HUDEP-2 (cell line): ENCODE data around the gene AUTS2.

Source experiments
- DNase-seq, 76 experiments: peaks; one replicate each; lab custom pipeline; 2025; ENCODE audit not compliant: unreplicated experiment in 76 of 76; lab: John Stamatoyannopoulos, UW

The AUTS2 gene

DNA sequence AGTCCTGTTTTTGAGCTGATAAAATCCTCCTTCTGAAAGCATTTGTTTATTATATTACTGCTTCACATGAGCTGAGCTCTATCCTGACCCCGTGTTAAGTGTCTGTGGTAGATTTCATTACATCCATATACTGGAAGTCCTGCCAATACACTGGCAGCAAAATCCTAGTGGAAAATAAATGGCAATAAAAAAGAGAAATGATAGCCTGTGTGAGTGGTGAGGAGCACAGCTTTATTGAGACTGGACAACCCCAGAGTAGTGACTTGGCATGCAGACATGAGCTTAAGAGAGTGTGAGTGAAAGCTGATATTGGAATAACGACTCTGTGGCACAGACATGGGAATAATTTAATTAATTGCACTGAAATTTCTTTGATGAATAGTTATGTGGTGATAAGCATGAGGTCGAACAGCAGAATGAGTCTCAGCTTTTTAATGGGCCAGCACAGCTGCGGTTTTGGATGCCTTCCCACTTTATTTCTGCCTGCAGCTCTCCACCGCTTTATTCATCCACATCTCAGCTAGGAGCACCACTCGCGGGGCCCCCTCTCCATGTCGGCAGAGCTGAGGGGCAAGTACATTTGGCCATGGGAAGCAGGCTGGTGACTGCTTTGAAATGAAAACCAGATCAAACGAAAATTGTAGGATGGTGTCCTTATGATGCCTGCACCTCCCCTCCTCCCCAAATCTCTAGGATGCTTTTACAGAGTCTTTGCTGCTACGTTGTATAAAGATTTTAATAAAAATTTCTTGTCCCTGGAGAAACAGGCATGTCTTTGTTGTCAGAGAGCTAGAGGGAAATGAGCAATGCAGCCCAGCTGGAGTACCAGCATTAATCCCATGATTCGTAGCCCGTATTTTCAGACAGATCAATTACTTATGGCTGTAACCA is 494.3 kb downstream of the AUTS2 start:
- no peak for DNase-seq

GRCh38 chr7:70093205-70093904 is 495.1 kb downstream of the AUTS2 start:
- no peak for DNase-seq

GRCh38 chr7:70094831-70095230 is 496.6 kb downstream of the AUTS2 start:
- no peak for DNase-seq

DNA sequence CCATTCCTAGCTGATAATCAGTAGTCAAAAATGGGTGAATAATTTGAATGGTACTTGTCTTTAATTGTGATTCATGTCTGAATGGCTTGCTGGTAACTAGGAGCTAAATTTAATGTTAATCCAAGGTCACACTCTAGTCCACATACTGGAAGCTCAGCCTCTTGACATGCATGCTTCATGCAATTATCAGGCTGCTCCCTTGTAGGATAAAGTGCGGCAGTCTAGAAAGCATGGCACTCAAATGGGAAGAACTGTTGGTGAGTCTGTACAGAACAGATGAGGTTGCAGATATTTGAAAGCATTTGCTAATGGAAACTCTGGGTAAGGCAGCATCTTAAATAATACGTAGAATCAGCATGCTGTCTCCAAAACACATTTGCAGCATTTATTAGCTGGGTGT is 499.4 kb downstream of the AUTS2 start:
- DNase-seq: no peak

- no peak for DNase-seq
Observed at GRCh38 chr7:70098133-70098561, 499.9 kb downstream of the AUTS2 start.

GRCh38 chr7:70098905-70099672 is 500.8 kb downstream of the AUTS2 start:
- DNase-seq: no peak

DNA sequence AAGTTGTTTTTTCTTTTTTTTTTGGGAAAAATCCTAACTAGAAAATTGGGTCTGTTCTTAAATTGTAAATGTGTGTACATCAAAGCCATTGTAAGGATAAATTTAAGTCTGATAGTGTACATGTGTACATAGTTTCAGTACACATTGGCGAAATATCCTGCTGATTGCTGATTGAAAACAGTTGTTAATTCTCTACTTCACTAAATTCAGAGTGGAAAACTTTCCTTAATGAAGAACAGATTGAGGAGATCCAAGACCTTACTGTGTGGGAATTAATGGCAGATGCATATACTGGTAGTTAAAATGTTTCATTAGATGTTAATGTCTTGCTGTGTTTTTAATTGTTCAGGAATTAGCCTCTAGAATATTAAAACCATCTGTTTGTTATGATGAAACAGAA is 506.0 kb downstream of the AUTS2 start:
- DNase-seq: no peak

DNA sequence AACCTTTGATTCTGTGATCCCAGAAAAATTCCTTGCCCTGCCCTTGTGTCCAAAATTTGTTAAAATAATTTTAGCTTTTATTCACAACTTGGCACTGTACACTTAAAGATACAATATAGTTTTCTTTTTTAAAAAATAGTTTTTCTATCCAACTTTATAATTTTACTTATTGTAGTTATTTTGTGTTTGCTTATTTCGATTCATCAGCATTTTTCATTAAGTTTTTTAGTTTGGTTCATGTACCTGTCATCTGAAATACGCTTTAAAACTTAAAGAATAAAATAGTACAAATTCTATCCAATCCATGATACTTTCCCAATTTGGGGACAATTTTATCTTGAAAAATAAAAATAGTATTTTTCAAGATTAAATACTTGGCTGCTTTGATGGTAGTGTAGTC is 514.8 kb downstream of the AUTS2 start:
- no peak for DNase-seq

GRCh38 chr7:70113536-70113935 is 515.3 kb downstream of the AUTS2 start:
- no peak for DNase-seq

DNA sequence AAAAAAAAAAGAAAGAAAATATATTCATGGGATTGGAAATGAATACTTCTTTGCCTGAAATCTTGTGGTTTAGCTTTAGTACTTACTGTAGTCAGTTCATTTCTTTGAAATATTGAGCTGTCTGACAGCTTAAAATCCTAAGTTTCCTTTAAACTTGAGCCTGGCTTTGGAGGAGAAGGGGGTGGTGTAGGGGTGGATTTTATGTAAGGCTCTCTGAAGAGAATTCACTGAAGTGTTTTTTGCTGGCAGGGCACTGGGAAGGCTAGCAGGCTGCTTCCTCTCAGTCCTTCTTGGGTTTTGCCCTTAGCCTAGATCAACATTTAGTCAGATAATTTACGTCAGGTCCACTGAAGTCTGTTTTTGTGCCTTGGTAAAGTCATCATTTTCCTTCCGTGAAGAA is 516.5 kb downstream of the AUTS2 start:
- no peak for DNase-seq

DNA sequence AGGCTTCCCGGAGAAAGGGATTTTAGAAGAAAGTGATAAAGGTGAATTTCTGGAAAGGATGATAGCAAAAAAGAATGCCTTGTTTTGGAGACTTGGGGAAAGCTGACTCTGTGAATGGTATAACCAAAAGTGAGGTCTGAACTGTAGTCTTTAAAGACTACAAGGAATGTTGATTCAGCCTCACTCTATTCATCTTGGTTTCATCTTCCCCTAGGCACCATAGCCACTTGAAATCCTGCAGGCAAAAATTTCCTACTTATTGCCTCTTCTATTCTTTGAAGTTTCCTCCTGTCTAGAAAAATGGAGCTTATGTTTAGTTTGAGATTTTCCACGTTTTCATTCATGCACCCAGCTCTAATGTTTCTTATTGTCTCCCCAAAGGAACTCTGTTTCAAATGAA is 518.0 kb downstream of the AUTS2 start:
- DNase-seq: no peak

DNA sequence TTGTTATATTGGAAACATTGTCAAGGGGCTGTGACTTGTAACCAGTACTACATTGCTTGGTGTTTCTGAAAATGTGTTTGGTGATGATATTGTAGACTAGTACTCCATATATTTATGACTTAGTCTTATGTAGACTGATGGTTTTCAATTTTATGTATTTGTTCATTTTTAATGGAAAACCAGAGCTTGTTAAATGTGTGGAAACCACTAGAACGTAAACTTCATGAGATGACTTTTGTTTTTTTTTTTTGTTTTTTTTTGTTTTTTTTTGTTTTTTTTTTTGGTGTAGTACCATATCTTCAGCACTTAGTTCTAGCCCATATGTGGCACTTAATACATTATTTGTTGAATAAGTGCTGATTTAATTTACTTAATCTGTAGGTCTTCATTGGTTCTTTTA is 518.6 kb downstream of the AUTS2 start:
- DNase-seq: no peak

DNA sequence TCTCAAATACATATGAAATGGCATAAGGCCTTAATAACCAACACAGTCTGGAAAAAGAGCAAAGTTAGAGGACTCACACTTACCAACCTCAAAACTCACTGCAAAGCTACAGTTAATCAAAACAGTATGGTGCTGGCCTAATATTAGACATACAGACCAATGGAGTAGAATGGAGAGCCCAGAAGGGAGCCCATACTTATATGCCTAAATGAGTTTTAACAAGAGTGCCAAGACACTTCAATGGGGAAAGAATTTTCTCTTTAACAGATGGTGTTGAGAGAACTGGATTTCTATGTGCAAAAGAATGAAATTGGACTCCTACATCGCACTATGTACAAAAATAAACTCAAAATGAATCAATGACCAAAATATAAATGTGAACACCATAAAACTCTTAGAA is 522.6 kb downstream of the AUTS2 start:
- DNase-seq: no peak

GRCh38 chr7:70131817-70132216 is 533.5 kb downstream of the AUTS2 start:
- DNase-seq: no peak

DNA sequence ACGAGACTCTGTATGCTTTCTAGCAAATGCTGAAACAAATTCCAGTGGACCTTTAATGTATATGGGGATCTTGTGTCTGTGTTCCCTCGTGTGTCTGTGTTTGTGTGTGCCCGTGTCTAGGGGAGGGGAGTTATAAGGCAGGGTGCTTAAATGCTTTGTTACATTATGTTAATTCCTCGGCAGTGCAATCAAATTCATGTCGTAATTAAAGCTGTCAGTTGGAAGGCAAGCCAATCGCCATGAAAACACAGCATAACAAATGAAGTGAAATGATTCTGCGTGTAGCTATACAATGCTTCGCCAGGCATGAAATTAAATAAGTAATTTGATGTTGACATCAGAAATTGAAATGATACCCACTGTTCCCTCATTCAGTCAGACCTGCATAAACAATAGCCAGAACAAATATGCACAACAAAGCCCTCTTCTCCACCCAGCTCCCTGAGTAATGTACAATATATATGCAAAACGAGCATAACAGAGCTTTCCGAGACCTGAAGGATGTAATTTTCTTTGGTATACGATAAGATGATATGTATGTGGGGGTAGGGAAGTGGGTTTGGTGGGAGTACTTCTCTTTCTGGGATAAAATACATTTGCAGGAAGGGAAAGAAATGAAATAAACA is 534.1 kb downstream of the AUTS2 start:
- no peak for DNase-seq

DNA sequence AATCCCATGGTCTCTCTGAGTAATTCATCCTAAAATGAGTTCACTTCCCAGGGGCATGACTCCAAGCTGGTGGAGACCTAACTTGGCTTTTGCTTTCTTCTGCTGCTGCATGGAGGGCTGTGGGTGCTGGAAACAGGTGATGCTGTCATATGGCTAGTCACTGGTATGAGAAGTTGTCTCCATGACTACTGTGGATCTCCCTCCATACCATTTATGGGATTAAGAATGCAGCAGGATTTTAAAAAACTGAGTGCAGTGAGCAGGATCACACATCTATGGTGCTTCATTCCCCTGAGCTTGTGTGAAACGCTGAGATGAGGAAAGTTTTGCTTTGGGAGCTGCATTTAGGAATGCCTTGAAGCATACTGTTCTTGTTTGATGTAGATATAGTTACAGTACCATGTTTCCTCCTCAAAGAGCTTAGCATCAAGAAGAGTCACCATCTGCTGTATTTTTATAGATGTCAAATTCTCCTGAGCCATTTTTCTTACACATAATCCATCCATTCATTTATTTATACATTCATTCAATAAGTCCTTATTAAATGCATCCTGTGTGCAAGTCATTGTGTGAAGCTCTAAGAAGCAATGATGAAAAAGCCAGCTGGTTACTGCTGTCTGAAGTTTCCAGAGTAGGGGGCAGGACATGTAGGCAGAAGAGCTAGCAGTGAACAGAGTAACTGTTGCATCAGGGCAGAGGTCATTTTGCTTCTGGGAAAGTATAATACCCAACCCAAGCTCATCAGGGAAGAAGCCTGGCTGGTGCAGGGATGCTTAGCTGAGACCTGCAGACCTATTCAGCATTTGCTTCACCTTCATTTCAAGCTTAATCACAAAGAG is 534.8 kb downstream of the AUTS2 start:
- no peak for DNase-seq

DNA sequence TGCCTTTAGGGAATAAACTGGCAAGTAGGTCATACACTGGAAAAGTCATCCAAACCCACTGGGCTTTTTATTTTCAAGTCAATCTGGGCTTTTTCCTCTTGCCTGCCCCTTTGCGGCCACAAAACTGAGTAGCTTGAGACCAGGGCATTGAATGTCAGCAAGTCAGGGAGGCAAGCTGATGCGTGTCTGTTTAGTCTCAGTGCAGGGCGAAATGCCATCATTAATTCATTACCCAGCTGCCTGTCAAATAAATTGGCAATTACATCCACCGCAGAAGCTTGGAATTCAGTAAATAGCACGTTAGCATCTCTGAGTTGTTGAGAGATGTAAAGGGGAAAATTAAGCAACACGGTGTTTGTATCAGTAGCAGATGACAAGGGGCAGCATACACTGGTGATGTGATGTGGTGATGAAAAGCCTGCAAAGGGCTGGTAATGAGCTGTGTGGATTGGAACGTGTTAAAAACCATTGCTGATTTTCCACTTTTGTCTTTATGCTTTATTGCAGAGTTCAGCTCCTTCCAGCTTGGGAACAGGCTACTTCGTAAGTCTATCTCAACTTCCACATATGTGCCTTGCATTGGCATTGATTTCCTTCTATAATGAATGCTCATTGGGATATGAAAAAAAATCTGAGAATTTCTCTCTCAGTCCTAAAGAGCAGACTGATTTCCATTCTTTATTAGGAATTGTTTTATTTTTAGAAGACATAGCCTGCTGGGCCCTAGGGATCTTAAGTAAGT is 535.9 kb downstream of the AUTS2 start:
- no peak for DNase-seq

- DNase-seq: no peak
Observed at GRCh38 chr7:70135656-70136055, 537.4 kb downstream of the AUTS2 start.

- no peak for DNase-seq
Observed at GRCh38 chr7:70137126-70137525, 538.9 kb downstream of the AUTS2 start.
